Eye (tissue), 1 donor: ENCODE measurements around the gene SCN10A.
A peak's percentile ranks its signal among the peaks of the same experiment; 100 is the strongest.

Experiments used
- DNase-seq: peaks from one replicate; pipeline ENCODE4 v3.0.0-alpha.2; 2015

Gene SCN10A

GRCh38 chr3:38650248-38650951 lies 165.6 kb downstream of the SCN10A start:
- peak; percentile 54 for DNase-seq

GRCh38 chr3:38649500-38650247 lies 166.3 kb downstream of the SCN10A start, which contains the start of gene SCN5A:
SCN5A (minus strand) TSS chr3:38649687; CDS start chr3:38633307, 16,380 bp downstream.
- peak; percentile 72 for DNase-seq

GRCh38 chr3:38648659-38649499 lies 167.1 kb downstream of the SCN10A start:
- peak; percentile 59 for DNase-seq

GRCh38 chr3:38648024-38648658 lies 167.9 kb downstream of the SCN10A start:
- DNase-seq = no peak

GRCh38 chr3:38647217-38647970 lies 168.6 kb downstream of the SCN10A start:
- DNase-seq = no peak
